GM23338 (cell line): ENCODE data around the gene ABR. TPM values are rescaled to one million over a fixed set of nuclear protein-coding genes. Genes with fewer than 3 reads are reported as not detected.

Experiments used
- ATAC-seq: fragments of 200-7000 bp; cut with Tn5 transposase; 3 replicates; pipeline ENCODE4 v1.9.1; 2020
- DNase-seq: peaks from one replicate; pipeline ENCODE4 v3.0.0-alpha.2; 2015; ENCODE audit warnings: low spot score
- H2AFZ ChIP-seq: fragments of 200-600 bp; sonication (generic); 2 replicates; pipeline ENCODE4 v1.8.0; 2016; ENCODE audit warnings: antibody characterized with exemption, mild to moderate bottlenecking, moderate library complexity
- H3F3A ChIP-seq: fragments of 200-600 bp; sonication (generic); replicated peaks from 2 replicates; pipeline ENCODE4 v1.8.0; 2017; ENCODE audit warnings: antibody characterized with exemption, mixed run types, low read depth
- H3K27ac ChIP-seq: fragments of 200-600 bp; sonication (generic); 2 replicates; pipeline ENCODE4 v1.6.1; 2016; ENCODE audit warnings: low read depth
- H3K27me3 ChIP-seq: fragments of 200-600 bp; sonication (generic); 2 replicates; pipeline ENCODE4 v1.8.0; 2016; ENCODE audit warnings: mild to moderate bottlenecking, mixed run types, moderate library complexity; ENCODE audit not compliant: insufficient read depth
- H3K36me3 ChIP-seq: fragments of 200-600 bp; sonication (generic); 2 replicates; pipeline ENCODE4 v1.8.0; 2016; ENCODE audit warnings: mild to moderate bottlenecking; ENCODE audit not compliant: insufficient read depth
- H3K4me1 ChIP-seq: fragments of 200-600 bp; sonication (generic); 2 replicates; pipeline ENCODE4 v1.8.0; 2016; ENCODE audit warnings: mild to moderate bottlenecking, moderate library complexity; ENCODE audit not compliant: insufficient read depth
- H3K4me2 ChIP-seq: fragments of 200-600 bp; sonication (generic); 2 replicates; pipeline ENCODE4 v1.7.1; 2017; ENCODE audit warnings: mixed run types
- H3K4me3 ChIP-seq: fragments of 200-600 bp; sonication (generic); 2 replicates; pipeline ENCODE4 v1.6.1; 2016; ENCODE audit warnings: mixed run types
- H3K79me2 ChIP-seq: fragments of 200-600 bp; sonication (generic); replicated peaks from 2 replicates; pipeline ENCODE4 v1.8.0; 2017; ENCODE audit warnings: mild to moderate bottlenecking; ENCODE audit not compliant: insufficient read depth
- H3K9me2 ChIP-seq: fragments of 200-600 bp; sonication (generic); 2 replicates; pipeline ENCODE4 v1.8.0; 2017; ENCODE audit not compliant: insufficient read depth
- H4K20me1 ChIP-seq: fragments of 200-600 bp; sonication (generic); replicated peaks from 2 replicates; pipeline ENCODE4 v1.8.0; 2017; ENCODE audit warnings: mild to moderate bottlenecking; ENCODE audit not compliant: insufficient read depth
- H3K27ac Mint-ChIP-seq: 2 replicates; pipeline ENCODE4 v1.8.0; 2020; ENCODE audit warnings: inconsistent platforms, mild to moderate bottlenecking, moderate library complexity, mixed read lengths
- H3K27me3 Mint-ChIP-seq: 3 replicates; pipeline ENCODE4 v1.8.0; 2022; ENCODE audit warnings: low read depth, mild to moderate bottlenecking, moderate library complexity, mixed read lengths, inconsistent platforms; ENCODE audit not compliant: insufficient read depth, poor library complexity
- H3K36me3 Mint-ChIP-seq: 3 replicates; pipeline ENCODE4 v1.8.0; 2021; ENCODE audit warnings: low read depth, mild to moderate bottlenecking, inconsistent platforms, moderate library complexity, mixed read lengths
- H3K4me1 Mint-ChIP-seq: 3 replicates; pipeline ENCODE4 v1.8.0; 2020; ENCODE audit warnings: mild to moderate bottlenecking, inconsistent platforms, mixed read lengths
- H3K4me3 Mint-ChIP-seq: 3 replicates; pipeline ENCODE4 v1.8.0; 2021; ENCODE audit warnings: moderate library complexity, mild to moderate bottlenecking, inconsistent platforms, mixed read lengths
- H3K9me3 Mint-ChIP-seq: 3 replicates; pipeline ENCODE4 v1.8.0; 2020; ENCODE audit warnings: moderate library complexity, mild to moderate bottlenecking, inconsistent platforms, mixed read lengths
- JUNB ChIP-seq: IDR thresholded peaks from one replicate; pipeline ENCODE4 v1.6.1; 2016; ENCODE audit warnings: antibody characterized with exemption; ENCODE audit not compliant: unreplicated experiment
- POLR2AphosphoS5 ChIP-seq: IDR thresholded peaks from 2 replicates; pipeline ENCODE4 v1.6.1; 2016; ENCODE audit warnings: antibody characterized with exemption, low read depth
- ZNF331 ChIP-seq: fragments of 250-450 bp; sonication (Bioruptor Pico); IDR thresholded peaks from 2 replicates; pipeline ENCODE4 v1.5.0; 2020; ENCODE audit warnings: low read depth, mild to moderate bottlenecking, moderate library complexity
- polyA plus RNA-seq: library from polyadenylated mRNA; unstranded; fragments of >200 nt; fragmentation: Nextera tagmentation; extraction: Ambion mirVana; gene quantifications from 2 replicates; pipeline ENCODE4 v1.2.1, GENCODE V29; 2016
- total RNA-seq: library from RNA; depleted of rRNA; stranded (reverse); fragments of >200 nt; shearing (Covaris generic); gene quantifications from 2 replicates; pipeline ENCODE4 v1.2.3, GENCODE V29; 2014
- TF ChIP-seq, protein P1 (sequence below): IDR thresholded peaks from one replicate; pipeline ENCODE4 v1.6.1; 2018; ENCODE audit warnings: antibody characterized with exemption; ENCODE audit not compliant: unreplicated experiment
- TF ChIP-seq, protein P2 (sequence below): IDR thresholded peaks from 2 replicates; pipeline ENCODE4 v1.6.1; 2016; ENCODE audit warnings: antibody characterized with exemption
- TF ChIP-seq, protein P3 (sequence below), 2 experiments: fragments of 200-600 bp in 1 of 2; sonication (generic) in 1 of 2; conservative IDR thresholded peaks; 2 replicates each; pipeline versions ENCODE4 v1.5.1 to v1.6.1; 2016 to 2017; ENCODE audit warnings: antibody characterized with exemption in 2 of 2, low read depth in 2 of 2, mild to moderate bottlenecking in 2 of 2, moderate library complexity in 1 of 2

The ABR gene
- total and polyA plus RNA-seq, 2 experiments from 2014 or later, result 15.0 to 27.7 TPM

DNA sequence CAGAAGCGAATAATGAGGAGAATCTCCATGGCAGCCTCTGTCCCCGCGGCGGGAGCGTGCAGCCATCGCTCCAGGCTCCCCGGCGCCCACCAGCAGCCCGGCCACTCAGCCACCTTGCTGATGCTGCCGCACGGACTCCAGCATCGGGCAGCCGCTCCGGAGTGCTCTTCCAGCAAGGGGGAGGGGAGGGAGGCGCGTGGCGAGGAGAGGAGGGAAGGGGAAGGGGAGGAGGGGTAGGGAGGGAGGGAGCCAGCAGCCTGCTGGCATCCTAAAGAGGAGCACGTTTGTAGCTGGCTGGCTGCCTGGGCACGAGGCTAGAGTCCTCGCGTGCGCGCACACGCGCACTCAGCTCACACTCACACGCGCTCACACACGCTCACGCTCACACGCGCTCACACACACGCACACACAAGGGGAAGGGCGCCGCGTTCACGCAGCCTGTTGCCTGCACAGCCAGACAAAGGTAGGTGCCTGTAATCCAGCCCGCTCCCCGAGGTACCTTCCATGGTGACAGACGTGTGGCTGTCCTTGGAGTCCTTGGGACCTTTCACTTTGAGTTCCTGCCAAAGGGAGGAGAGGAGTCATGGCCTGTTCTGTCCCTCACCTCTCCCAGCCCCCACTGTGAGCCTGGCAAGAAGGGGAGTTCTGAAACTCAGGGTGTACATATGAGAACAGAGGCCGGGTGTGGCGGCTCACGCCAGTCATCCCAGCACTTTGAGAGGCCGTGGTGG lies 100.8 kb downstream of the ABR start (continued):
- TF ChIP-seq, protein P1, sequence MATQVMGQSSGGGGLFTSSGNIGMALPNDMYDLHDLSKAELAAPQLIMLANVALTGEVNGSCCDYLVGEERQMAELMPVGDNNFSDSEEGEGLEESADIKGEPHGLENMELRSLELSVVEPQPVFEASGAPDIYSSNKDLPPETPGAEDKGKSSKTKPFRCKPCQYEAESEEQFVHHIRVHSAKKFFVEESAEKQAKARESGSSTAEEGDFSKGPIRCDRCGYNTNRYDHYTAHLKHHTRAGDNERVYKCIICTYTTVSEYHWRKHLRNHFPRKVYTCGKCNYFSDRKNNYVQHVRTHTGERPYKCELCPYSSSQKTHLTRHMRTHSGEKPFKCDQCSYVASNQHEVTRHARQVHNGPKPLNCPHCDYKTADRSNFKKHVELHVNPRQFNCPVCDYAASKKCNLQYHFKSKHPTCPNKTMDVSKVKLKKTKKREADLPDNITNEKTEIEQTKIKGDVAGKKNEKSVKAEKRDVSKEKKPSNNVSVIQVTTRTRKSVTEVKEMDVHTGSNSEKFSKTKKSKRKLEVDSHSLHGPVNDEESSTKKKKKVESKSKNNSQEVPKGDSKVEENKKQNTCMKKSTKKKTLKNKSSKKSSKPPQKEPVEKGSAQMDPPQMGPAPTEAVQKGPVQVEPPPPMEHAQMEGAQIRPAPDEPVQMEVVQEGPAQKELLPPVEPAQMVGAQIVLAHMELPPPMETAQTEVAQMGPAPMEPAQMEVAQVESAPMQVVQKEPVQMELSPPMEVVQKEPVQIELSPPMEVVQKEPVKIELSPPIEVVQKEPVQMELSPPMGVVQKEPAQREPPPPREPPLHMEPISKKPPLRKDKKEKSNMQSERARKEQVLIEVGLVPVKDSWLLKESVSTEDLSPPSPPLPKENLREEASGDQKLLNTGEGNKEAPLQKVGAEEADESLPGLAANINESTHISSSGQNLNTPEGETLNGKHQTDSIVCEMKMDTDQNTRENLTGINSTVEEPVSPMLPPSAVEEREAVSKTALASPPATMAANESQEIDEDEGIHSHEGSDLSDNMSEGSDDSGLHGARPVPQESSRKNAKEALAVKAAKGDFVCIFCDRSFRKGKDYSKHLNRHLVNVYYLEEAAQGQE, result no peak

DNA sequence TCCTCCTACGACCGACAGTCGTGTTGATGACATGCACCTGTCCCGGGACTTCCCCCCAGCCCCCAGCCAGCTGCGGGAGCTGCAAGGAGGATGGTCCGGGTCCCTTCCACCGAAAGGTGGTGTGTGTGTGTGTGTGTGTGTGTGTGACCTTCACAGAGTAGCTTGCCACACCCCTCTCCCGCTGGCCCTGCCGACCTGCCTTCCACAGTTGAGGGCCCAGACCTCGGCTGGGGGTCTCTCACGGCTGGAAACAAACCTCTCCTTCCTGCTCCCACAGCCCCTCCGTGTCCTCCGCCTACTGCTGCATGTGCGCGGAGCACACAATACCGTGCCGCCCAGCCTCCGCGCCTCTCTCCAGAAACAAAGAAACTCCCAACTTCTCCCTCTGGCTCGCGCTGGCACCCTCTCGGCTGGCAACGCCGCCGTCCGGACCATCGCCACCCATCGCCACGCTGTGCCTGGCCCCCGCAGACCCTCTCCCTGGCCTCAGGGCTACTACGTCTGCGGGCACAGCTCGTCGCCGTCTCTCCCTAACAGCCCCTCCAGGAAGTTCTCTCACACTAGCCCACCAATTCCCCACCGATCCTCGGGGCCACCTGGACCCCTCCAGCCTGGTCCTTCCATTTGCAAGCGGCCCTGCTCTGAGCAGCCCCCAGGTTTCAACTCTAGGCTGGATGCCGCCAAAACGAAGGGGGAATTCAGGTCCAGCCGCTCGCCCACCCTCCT lies 101.6 kb downstream of the ABR start:
- Mint-ChIP-seq H3K4me3 (peak overlapping the region; percentile 69), H3K27me3 (peaks cover 16% of the 10 kb centered on the region), H3K9me3 (no peaks in the 10 kb centered on the region; the same call in 2 of the 3 replicates), H3K27ac (no peak overlapping the region), H3K4me1 (peaks cover 33% of the 10 kb centered on the region), H3K36me3 (0 out of 3 replicates have a peak, but pooled peaks cover 2% of the 10 kb centered on the region)
- H3K9me2 ChIP-seq, result no peaks in the 10 kb centered on the region
- peak overlapping the region; percentile 52 for H3K4me3 ChIP-seq
- DNase-seq (peak; percentile 51), ATAC-seq (peak; percentile 31)
- no peaks in the 10 kb centered on the region for H3K79me2 ChIP-seq
- peaks cover 15% of the 10 kb centered on the region; the same call in 1 of the 2 replicates for H3K4me1 ChIP-seq
- no peaks in the 10 kb centered on the region for H3K36me3 ChIP-seq
- H3K27me3 ChIP-seq, result no peaks in the 10 kb centered on the region
- H3F3A ChIP-seq, result no peaks in the 10 kb centered on the region
- H3K27ac ChIP-seq, result no peak overlapping the region
- H2AFZ ChIP-seq, result peak overlapping the region; percentile 52; the same call in 1 of the 2 replicates
- H4K20me1 ChIP-seq, result no peaks in the 10 kb centered on the region
- peak overlapping the region; percentile 80 for H3K4me2 ChIP-seq
- no peak for TF ChIP-seq ZNF331 (CRISPR knock-in tag)
- TF ChIP-seq, protein P2, sequence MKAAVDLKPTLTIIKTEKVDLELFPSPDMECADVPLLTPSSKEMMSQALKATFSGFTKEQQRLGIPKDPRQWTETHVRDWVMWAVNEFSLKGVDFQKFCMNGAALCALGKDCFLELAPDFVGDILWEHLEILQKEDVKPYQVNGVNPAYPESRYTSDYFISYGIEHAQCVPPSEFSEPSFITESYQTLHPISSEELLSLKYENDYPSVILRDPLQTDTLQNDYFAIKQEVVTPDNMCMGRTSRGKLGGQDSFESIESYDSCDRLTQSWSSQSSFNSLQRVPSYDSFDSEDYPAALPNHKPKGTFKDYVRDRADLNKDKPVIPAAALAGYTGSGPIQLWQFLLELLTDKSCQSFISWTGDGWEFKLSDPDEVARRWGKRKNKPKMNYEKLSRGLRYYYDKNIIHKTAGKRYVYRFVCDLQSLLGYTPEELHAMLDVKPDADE, result no peak
- no peak for TF ChIP-seq POLR2AphosphoS5
- TF ChIP-seq, protein P1, result no peak
- TF ChIP-seq, protein P3, sequence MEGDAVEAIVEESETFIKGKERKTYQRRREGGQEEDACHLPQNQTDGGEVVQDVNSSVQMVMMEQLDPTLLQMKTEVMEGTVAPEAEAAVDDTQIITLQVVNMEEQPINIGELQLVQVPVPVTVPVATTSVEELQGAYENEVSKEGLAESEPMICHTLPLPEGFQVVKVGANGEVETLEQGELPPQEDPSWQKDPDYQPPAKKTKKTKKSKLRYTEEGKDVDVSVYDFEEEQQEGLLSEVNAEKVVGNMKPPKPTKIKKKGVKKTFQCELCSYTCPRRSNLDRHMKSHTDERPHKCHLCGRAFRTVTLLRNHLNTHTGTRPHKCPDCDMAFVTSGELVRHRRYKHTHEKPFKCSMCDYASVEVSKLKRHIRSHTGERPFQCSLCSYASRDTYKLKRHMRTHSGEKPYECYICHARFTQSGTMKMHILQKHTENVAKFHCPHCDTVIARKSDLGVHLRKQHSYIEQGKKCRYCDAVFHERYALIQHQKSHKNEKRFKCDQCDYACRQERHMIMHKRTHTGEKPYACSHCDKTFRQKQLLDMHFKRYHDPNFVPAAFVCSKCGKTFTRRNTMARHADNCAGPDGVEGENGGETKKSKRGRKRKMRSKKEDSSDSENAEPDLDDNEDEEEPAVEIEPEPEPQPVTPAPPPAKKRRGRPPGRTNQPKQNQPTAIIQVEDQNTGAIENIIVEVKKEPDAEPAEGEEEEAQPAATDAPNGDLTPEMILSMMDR (conservative IDR thresholded peaks at IDR 0.05; ENCODE audit: low read depth in 2 of 2), result no peak
- TF ChIP-seq JUNB, result no peak
